ENCODE data around the gene DST.

- TF ChIP-seq CTCF (conservative IDR thresholded peaks at IDR 0.05; ENCODE audit: low read length) (no peak), EZH2phosphoT487 (IDR thresholded peaks at IDR 0.05; ENCODE audit: borderline replicate concordance) (no peak)
Measured at GRCh38 chr6:56663344-56663743, 20.7 kb upstream of the DST start.

All from Loucy (cell line).